ENCODE data around the gene PRKAG2. TPM values are rescaled to one million over a fixed set of nuclear protein-coding genes. Genes with fewer than 3 reads are reported as not detected.

PRKAG2 gene
- total and polyA plus RNA-seq, 2 of the 8 experiments (the other 6 are each of a cell fraction or from before 2014, with no cell fraction given) = 7.5 to 18.1 TPM

- Histone ChIP-seq H3K4me3 (ENCODE audit: extremely low read depth in 1 of 4, insufficient read depth in 2 of 4, low read depth in 3 of 4, low read length in 4 of 4) (no peak overlapping the region), H3K27me3 (replicated peaks in 1 of 4; ENCODE audit: control insufficient read depth in 3 of 4, extremely low read depth in 1 of 4, insufficient read depth in 3 of 4, low read length in 3 of 4) (no peaks in the 10 kb centered on the region; a peak in 2 of 7 replicates), H3K23ac (ENCODE audit: insufficient read length) (no peak overlapping the region), H3K79me1 (ENCODE audit: low read depth, low read length) (no peaks in the 10 kb centered on the region), H3K4ac (replicated peaks; ENCODE audit: insufficient read length, low read depth, low read length) (no peak overlapping the region), H3K9ac (replicated peaks in 1 of 4; ENCODE audit: extremely low read depth in 1 of 4, low read depth in 3 of 4, low read length in 3 of 4) (no peak overlapping the region), H2BK20ac (ENCODE audit: low read length) (no peak overlapping the region), H3K9me3 (ENCODE audit: insufficient read depth in 2 of 2, low read depth in 1 of 2, low read length in 1 of 2) (no peaks in the 10 kb centered on the region), H3K23me2 (ENCODE audit: low read depth, low read length) (no peaks in the 10 kb centered on the region; the same call in 1 of the 2 replicates), H2BK12ac (ENCODE audit: low read depth, low read length) (no peak overlapping the region), H2BK5ac (ENCODE audit: low read depth, low read length) (no peak overlapping the region), H4K5ac (ENCODE audit: insufficient read length, low read depth, low read length) (no peak overlapping the region), H3K79me2 (ENCODE audit: control insufficient read depth in 1 of 2, insufficient read depth in 2 of 2, low read length in 2 of 2) (peaks cover 0 to 3% of the 10 kb centered on the region in 2 experiments; a peak in 1 of 4 replicates), H4K91ac (replicated peaks; ENCODE audit: insufficient read length, low read length) (no peak overlapping the region), H2AK5ac (ENCODE audit: low read depth, low read length) (0 out of 2 replicates have a peak overlapping the region, but pooled peaks have one; percentile 76), H3K14ac (ENCODE audit: insufficient read length) (no peak overlapping the region), H4K20me1 (replicated peaks in 1 of 2; ENCODE audit: control insufficient read depth in 1 of 2, insufficient read depth in 2 of 2, low read length in 2 of 2) (peaks cover 0 to 4% of the 10 kb centered on the region in 2 experiments), H2BK120ac (replicated peaks; ENCODE audit: low read depth, low read length) (no peak overlapping the region), H3K18ac (ENCODE audit: extremely low read depth, low read length) (no peak overlapping the region), H2BK15ac (ENCODE audit: low read length) (no peak overlapping the region), H3K4me1 (replicated peaks in 1 of 4; ENCODE audit: control insufficient read depth in 3 of 4, insufficient read depth in 4 of 4, low read length in 3 of 4) (no peaks in the 10 kb centered on the region), H4K8ac (ENCODE audit: extremely low read depth, insufficient read depth, low read length) (no peak overlapping the region), H3K56ac (replicated peaks; ENCODE audit: insufficient read length, low read depth, low read length) (no peak overlapping the region), H3K36me3 (ENCODE audit: control insufficient read depth in 2 of 4, insufficient read depth in 4 of 4, low read length in 3 of 4) (no peaks in the 10 kb centered on the region; a peak in 1 of 8 replicates), H3K4me2 (ENCODE audit: insufficient read depth in 1 of 2, low read depth in 2 of 2, low read length in 2 of 2) (no peak overlapping the region), H2AFZ (ENCODE audit: low read length) (no peak overlapping the region), H3K27ac (ENCODE audit: low read depth, low read length) (no peak overlapping the region)
- 98% methylated on average over 15 of the region's 24 CpGs; no CpG with 5 or more reads in 1 of the 2 experiments for WGBS, 2 experiments (ENCODE audit: extremely low coverage in 1 of 2, insufficient coverage in 1 of 2, insufficient read length in 1 of 2, insufficient replicate concordance in 2 of 2, low coverage in 1 of 2, low lambda C conversion rate in 2 of 2, missing lambda C conversion rate in 1 of 2)
- FAIRE-seq (no peak), DNase-seq (ENCODE audit: low read depth in 1 of 2, low spot score in 2 of 2) (no peak)
- ChIA-PET POLR2A (ENCODE audit: partially characterized antibody) (no interaction called here), CTCF (ENCODE audit: partially characterized antibody) (interaction anchor here (1.1 to 1.6 kb wide), 3 partner anchors 8 to 46 kb away, joined by 3 to 8 read pairs (median 4); no protein-coding TSS in a partner anchor)
- TF ChIP-seq CBX8 (IDR thresholded peaks at IDR 0.05; ENCODE audit: borderline replicate concordance, low read depth, low read length) = no peak
- no peak for TF ChIP-seq POLR2A (IDR thresholded peaks at IDR 0.05; ENCODE audit: control extremely low read depth in 1 of 2, low read depth in 2 of 2, low read length in 2 of 2)
Measured at GRCh38 chr7:151714201-151714600, 162.7 kb downstream of the PRKAG2 start.

Data from H1 (cell line).